OCI-LY3 (cell line): ENCODE measurements around the gene COIL.

ENCODE experiments used
- CTCF ChIP-seq: fragments of 200-600, 300-600 bp; sonication (generic); IDR thresholded peaks from 2 replicates; pipeline ENCODE4 v1.5.1; 2014; ENCODE audit warnings: antibody characterized with exemption, low read length, low read depth
- EZH2phosphoT487 ChIP-seq: fragments of 200-600 bp; shearing (Covaris generic); IDR thresholded peaks from 2 replicates; pipeline ENCODE4 v1.6.1; 2018; ENCODE audit warnings: antibody characterized with exemption, mixed run types, low read depth

GRCh38 chr17:56917559-56918296, 43.1 kb downstream of the COIL start:
- TF ChIP-seq CTCF (no peak), EZH2phosphoT487 (no peak)
